GM12872 (cell line): ENCODE results near the gene DSCAM.

Experiments used
- TF ChIP-seq, protein P1 (sequence below): IDR thresholded peaks from 3 replicates; pipeline ENCODE4 v1.5.1; 2011; ENCODE audit warnings: low read depth, mild to moderate bottlenecking, low read length, moderate library complexity; ENCODE audit not compliant: insufficient read depth

Gene DSCAM

DNA sequence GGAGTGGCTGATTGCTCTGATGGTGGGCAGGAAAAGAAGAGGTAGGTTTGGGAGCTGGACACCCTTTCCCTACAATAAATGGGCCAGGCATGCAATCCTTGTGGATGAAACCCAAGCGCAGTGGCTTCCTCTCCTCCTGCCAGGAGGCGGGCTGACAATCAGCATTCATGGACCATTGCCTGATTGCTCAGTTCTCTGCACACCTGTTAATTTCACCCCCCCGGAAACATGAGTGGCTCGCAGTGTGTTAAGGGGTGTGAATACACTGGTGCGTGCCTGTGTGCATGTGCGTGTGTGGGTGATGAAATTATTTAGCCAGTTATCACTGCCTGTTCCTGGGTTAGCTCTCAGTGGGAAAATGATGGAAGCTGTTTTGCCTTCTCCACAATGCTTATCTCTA, 669.0 kb downstream of the DSCAM start:
- TF ChIP-seq, protein P1, sequence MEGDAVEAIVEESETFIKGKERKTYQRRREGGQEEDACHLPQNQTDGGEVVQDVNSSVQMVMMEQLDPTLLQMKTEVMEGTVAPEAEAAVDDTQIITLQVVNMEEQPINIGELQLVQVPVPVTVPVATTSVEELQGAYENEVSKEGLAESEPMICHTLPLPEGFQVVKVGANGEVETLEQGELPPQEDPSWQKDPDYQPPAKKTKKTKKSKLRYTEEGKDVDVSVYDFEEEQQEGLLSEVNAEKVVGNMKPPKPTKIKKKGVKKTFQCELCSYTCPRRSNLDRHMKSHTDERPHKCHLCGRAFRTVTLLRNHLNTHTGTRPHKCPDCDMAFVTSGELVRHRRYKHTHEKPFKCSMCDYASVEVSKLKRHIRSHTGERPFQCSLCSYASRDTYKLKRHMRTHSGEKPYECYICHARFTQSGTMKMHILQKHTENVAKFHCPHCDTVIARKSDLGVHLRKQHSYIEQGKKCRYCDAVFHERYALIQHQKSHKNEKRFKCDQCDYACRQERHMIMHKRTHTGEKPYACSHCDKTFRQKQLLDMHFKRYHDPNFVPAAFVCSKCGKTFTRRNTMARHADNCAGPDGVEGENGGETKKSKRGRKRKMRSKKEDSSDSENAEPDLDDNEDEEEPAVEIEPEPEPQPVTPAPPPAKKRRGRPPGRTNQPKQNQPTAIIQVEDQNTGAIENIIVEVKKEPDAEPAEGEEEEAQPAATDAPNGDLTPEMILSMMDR, result no peak

DNA sequence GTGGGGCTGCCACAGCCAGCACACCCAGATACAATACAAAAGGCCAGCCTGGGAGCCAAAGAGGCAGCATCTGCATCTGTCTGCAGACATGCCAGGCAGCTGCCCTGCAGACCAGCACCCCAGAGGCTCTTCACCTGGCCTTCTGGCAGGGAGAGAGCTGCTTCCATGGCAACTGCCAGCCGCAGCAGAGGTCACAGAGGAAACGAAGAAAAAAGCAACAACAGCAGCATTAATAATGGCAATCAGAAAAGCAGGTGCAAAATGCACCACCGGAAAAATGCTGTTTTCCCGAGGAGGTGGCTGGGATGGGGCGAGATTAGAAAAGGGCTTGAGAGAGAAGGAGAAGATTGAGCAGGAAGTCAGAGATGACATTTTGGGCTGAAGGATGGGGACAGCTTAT, 670.2 kb downstream of the DSCAM start:
- TF ChIP-seq, protein P1, result no peak

DNA sequence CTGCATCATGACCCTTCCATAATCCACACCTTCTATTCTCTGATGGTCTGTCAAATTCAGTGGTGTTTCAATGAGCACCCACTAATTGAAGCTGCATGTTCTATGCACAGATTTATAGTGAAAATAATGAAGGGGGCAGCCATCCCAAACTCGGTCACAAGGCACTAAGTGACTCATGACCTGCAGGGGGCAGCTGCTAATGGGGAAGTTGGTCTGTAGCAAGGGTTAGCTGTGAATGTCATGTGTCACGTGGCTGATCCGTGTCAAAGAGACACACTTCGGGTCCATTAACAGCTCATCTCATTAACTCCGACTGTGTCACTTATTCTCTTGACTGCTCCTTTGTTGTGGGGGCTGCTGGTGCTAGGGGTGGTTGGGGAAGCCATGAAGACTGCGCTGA, 673.1 kb downstream of the DSCAM start:
- TF ChIP-seq, protein P1, result no peak

DNA sequence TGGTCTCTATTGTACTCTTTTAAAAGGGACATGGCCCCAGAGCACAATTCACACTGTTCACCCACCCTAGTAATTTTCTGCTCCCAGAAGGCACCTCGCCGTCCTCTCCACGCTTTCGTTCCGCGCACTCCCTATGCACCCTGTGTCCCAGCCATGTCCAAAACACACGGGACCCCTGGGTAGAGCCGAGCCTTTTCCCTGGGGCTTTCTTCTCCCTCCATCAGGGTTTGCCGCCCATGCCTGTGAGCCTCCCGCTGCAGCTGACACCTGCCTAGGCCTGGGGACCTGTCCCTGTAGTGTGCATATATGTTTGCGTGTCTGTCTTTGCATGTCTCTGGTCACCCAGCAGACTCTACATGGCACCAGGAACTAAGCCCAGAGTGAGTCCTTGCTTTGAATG, 677.0 kb downstream of the DSCAM start:
- TF ChIP-seq, protein P1, result no peak

DNA sequence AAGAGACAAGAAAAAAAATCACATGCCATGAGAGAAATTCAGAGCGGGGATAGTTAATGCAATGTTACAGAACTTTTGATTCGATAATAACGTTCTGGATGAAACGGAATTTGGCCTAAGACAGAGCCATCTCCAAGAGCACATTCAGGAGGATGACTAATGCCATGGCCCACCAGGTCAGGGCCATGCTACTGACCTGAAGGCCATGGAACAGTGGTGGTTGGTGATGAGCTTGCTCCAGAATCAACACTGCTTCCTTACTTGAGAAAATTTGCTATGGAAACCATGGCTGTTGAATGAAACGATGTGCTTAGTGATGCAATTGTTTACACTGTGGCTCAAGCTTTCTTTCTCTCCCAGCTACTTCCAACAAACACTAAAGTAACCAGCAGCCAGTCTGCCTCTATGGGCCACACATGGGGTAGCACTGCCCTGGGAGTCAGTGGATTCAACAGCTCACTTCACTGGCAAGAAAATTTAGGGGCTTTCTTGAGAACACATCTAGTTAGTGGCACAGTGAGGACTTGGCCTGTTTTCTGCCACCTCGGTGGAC, 680.6 kb downstream of the DSCAM start:
- TF ChIP-seq, protein P1, result no peak

DNA sequence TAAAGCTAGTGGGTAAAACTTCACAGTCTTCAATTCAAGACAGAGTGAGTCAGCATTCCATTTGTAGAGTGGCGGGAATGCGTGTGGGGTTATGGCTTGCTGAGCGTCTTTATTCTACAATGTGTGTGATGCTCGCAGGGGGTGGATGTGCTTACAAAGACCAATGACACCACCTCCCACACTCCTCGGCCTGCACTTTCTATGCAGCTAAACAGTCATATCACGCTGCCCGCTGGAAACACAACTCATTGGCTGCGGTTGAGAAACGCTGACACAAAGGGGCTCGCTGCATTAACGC, 681.2 kb downstream of the DSCAM start:
- TF ChIP-seq, protein P1, result no peak

DNA sequence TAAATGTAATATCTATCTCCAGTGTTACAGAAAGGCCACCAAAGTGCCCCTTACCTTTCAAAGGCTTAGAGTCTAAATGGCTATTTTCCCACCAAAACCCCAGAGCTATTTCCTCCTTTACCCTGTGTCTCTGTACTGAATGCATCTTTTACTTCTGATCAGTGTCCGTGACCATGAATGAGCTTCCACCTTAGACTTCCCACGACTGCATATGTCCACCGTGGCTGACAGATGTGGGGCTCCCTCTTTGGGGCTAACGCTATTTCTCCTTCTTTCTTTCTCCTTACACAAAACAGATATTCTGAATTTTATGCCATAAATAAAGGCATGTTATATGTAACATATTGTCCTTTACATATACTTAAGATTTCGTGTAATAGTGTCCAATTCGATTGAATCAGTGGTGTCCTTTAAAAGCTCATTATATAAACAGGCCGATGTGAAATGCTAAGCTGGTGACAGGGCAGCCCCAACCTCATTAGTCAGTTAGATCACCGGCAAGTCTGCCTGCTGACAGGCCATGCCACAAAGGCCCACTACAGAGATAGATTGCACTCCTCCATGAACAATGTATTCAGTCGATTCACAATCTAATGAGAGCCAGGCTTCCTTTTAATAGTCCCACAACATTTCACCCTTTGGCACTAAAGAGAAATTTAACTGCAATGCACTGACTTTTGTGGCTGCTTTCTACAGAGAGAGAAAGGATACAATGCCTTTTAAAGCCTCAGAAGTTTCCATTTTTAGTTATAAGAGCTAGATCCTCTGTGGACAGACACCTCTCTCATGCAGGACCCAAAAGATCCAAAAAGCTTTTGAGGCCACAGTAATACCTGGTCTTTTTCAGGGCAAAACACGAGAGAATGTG, 681.8 kb downstream of the DSCAM start:
- TF ChIP-seq, protein P1, result no peak
